Astrocyte of the spinal cord (primary cell): ENCODE data around the gene LRRN4.

Experiments
- DNase-seq: peaks from one replicate; pipeline ENCODE4 v3.0.0; 2011; ENCODE audit warnings: low read depth, low spot score
- H3K4me3 ChIP-seq: 2 replicates; pipeline ENCODE4 v1.5.1; 2011; ENCODE audit warnings: low read depth, mild to moderate bottlenecking, low read length, moderate library complexity
- in situ Hi-C: cut with HindIII; loops from 2 replicates; pipeline ENCODE4 v1.10.0; 2017; ENCODE audit warnings: low sequenced_read_pairs
- TF ChIP-seq, protein P1 (sequence below): IDR thresholded peaks from 2 replicates; pipeline ENCODE4 v1.5.1; 2012; ENCODE audit warnings: low read depth, mild to moderate bottlenecking, low read length, inconsistent platforms

LRRN4 gene

DNA sequence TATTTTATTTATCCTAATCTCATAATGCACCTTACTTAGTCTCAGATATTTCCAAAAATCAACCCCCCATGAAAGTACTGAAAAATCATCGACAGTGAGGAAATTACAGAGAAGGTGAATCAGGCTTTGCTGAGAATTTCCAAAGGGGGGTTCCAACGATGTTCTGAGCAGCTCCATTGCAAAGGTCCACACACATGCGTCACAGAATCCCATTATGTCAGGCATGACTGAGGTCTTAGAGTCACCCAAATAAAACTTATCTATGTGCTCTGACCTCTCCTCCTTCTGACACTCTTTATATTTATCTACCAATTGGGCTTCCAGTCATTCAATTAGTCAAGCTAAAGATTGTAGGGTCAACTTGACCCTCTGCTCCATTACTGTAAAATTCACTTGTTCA is 12.7 kb upstream of the LRRN4 start:
- in situ Hi-C loops = no loop called here

DNA sequence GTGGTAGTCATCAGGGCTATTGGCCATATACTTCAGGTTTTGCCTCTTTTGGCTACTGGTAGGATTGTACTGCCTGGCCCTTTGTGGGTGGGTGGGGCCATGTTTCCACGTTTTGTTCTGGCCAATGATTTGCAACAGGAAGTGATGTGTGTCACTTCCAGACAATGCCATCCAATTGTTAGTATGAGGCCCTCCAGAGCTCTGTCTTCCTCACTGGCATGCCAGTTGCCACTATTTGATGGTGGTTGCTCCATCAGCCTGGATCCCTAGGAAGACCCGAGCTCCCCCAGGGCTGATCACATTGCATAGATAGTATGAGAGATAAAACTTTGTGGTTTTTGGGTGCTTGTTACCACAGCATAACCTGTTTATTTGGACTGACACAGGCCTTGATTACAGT is 7.7 kb upstream of the LRRN4 start:
- DNase-seq = no peak
- in situ Hi-C loops = no loop called here
- no peak overlapping the region for H3K4me3 ChIP-seq
- TF ChIP-seq, protein P1, sequence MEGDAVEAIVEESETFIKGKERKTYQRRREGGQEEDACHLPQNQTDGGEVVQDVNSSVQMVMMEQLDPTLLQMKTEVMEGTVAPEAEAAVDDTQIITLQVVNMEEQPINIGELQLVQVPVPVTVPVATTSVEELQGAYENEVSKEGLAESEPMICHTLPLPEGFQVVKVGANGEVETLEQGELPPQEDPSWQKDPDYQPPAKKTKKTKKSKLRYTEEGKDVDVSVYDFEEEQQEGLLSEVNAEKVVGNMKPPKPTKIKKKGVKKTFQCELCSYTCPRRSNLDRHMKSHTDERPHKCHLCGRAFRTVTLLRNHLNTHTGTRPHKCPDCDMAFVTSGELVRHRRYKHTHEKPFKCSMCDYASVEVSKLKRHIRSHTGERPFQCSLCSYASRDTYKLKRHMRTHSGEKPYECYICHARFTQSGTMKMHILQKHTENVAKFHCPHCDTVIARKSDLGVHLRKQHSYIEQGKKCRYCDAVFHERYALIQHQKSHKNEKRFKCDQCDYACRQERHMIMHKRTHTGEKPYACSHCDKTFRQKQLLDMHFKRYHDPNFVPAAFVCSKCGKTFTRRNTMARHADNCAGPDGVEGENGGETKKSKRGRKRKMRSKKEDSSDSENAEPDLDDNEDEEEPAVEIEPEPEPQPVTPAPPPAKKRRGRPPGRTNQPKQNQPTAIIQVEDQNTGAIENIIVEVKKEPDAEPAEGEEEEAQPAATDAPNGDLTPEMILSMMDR = no peak

More for the DNA sequence above, 12.7 kb upstream of the LRRN4 start:
- no peak overlapping the region for H3K4me3 ChIP-seq
- TF ChIP-seq, protein P1 = no peak
- no peak for DNase-seq

DNA sequence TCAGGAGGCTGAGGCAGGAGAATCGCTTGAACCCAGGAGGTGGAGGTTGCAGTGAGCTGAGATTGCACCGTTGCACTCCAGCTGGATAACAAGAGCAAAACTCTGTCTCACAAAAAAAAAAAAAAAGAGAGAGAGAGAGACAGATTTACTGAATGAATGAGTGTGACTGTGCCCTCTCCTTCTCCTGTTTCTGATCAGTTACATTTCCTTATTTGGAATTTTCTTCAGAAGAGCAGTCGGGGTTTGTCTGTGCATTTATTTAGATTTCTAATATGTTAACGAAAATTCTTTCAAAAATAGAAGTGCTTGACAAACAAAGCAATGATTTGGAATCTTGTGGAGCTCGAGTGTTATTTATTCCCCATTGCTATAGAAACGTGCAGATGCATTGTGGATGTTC is 6.4 kb upstream of the LRRN4 start:
- no peak for DNase-seq
- TF ChIP-seq, protein P1 = no peak
- no peak overlapping the region for H3K4me3 ChIP-seq
- in situ Hi-C loops = no loop called here

DNA sequence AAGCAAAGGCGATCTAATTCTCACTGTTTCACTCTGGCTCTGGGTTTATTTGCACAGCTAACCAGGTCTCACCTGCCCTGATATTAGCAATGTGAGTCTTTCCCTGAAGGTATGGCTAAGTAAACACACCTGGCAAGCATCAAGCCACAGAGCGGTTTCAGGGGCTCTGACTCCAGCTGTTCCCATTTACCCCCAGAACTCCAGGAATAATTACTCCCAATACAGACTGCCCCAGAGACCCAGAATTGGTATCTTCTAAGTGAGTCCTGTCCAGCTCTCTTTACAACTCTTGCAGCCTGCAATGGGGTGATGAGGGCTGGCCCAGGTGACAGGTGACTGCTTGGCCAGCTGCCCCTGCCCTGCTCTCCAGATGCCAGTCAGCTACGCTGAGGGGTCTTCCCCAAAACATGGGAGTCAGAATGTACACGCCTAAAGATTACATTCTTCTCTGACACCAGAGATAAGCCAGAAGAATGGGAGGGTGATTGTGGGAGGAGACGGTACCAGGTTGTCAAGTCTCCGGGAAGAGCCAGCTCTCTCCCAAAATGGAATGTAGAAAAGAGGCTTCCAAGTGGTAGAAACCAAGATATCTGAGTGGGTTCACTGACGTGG is 4.9 kb upstream of the LRRN4 start:
- in situ Hi-C loops = no loop called here
- TF ChIP-seq, protein P1 = no peak
- H3K4me3 ChIP-seq = no peak overlapping the region
- no peak for DNase-seq

DNA sequence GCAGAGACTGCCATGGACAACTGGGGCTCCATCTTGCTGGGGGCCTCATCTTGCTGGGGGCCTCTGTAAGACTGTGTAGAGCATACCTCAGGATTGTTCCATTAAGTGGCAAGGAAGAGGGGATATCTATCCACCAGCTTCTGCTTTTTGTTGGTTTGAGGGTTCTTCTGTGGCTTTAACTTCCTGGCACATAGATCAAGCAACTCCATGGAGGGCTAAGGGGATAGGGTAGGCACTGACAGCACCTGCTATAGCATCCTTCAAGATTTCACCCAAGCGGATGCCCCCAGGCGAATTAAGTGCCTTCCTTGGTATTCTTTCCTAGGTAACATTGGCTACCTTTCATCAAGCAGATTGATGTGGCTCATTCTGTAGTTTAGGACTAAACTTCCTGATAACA is 3.8 kb upstream of the LRRN4 start:
- no peak overlapping the region for H3K4me3 ChIP-seq
- TF ChIP-seq, protein P1 = no peak
- no peak for DNase-seq
- in situ Hi-C loops = no loop called here

DNA sequence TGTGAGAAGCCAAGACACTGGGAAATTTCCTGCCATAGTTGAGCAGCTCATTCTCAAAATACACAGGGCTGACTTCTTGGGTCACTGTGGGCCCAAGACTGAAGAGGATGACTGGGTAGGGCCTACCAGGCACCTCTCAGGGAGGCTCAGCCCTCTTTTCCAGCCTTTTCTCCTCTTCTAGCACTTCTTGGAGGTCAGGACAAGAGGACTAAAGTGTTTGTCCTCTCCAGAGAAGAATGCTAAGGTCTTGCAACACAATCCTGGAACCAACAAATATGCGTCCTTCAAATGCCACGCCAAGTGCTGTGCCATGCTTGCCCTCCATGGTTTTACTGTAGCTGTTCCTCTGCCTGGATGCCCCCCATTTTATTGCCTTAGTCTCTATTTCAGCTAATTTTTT is 3.3 kb upstream of the LRRN4 start:
- TF ChIP-seq, protein P1 = no peak
- no peak overlapping the region for H3K4me3 ChIP-seq
- DNase-seq = no peak
- in situ Hi-C loops = no loop called here
